GM23338 (cell line): Measurements from ENCODE around the gene NAPSA. TPM values are rescaled to one million over a fixed set of nuclear protein-coding genes. Genes with fewer than 3 reads are reported as not detected.

Source experiments
- ATAC-seq: fragments of 200-7000 bp; cut with Tn5 transposase; 3 replicates; pipeline ENCODE4 v1.9.1; 2020
- DNase-seq: peaks from one replicate; pipeline ENCODE4 v3.0.0-alpha.2; 2015; ENCODE audit warnings: low spot score
- H2AFZ ChIP-seq: fragments of 200-600 bp; sonication (generic); 2 replicates; pipeline ENCODE4 v1.8.0; 2016; ENCODE audit warnings: antibody characterized with exemption, mild to moderate bottlenecking, moderate library complexity
- H3F3A ChIP-seq: fragments of 200-600 bp; sonication (generic); replicated peaks from 2 replicates; pipeline ENCODE4 v1.8.0; 2017; ENCODE audit warnings: antibody characterized with exemption, mixed run types, low read depth
- H3K27ac ChIP-seq: fragments of 200-600 bp; sonication (generic); 2 replicates; pipeline ENCODE4 v1.6.1; 2016; ENCODE audit warnings: low read depth
- H3K27me3 ChIP-seq: fragments of 200-600 bp; sonication (generic); 2 replicates; pipeline ENCODE4 v1.8.0; 2016; ENCODE audit warnings: mild to moderate bottlenecking, mixed run types, moderate library complexity; ENCODE audit not compliant: insufficient read depth
- H3K36me3 ChIP-seq: fragments of 200-600 bp; sonication (generic); 2 replicates; pipeline ENCODE4 v1.8.0; 2016; ENCODE audit warnings: mild to moderate bottlenecking; ENCODE audit not compliant: insufficient read depth
- H3K4me1 ChIP-seq: fragments of 200-600 bp; sonication (generic); 2 replicates; pipeline ENCODE4 v1.8.0; 2016; ENCODE audit warnings: mild to moderate bottlenecking, moderate library complexity; ENCODE audit not compliant: insufficient read depth
- H3K4me2 ChIP-seq: fragments of 200-600 bp; sonication (generic); 2 replicates; pipeline ENCODE4 v1.7.1; 2017; ENCODE audit warnings: mixed run types
- H3K4me3 ChIP-seq: fragments of 200-600 bp; sonication (generic); 2 replicates; pipeline ENCODE4 v1.6.1; 2016; ENCODE audit warnings: mixed run types
- H3K79me2 ChIP-seq: fragments of 200-600 bp; sonication (generic); replicated peaks from 2 replicates; pipeline ENCODE4 v1.8.0; 2017; ENCODE audit warnings: mild to moderate bottlenecking; ENCODE audit not compliant: insufficient read depth
- H3K9me2 ChIP-seq: fragments of 200-600 bp; sonication (generic); 2 replicates; pipeline ENCODE4 v1.8.0; 2017; ENCODE audit not compliant: insufficient read depth
- H4K20me1 ChIP-seq: fragments of 200-600 bp; sonication (generic); replicated peaks from 2 replicates; pipeline ENCODE4 v1.8.0; 2017; ENCODE audit warnings: mild to moderate bottlenecking; ENCODE audit not compliant: insufficient read depth
- H3K27ac Mint-ChIP-seq: 2 replicates; pipeline ENCODE4 v1.8.0; 2020; ENCODE audit warnings: inconsistent platforms, mild to moderate bottlenecking, moderate library complexity, mixed read lengths
- H3K27me3 Mint-ChIP-seq: 3 replicates; pipeline ENCODE4 v1.8.0; 2022; ENCODE audit warnings: low read depth, mild to moderate bottlenecking, moderate library complexity, mixed read lengths, inconsistent platforms; ENCODE audit not compliant: insufficient read depth, poor library complexity
- H3K36me3 Mint-ChIP-seq: 3 replicates; pipeline ENCODE4 v1.8.0; 2021; ENCODE audit warnings: low read depth, mild to moderate bottlenecking, inconsistent platforms, moderate library complexity, mixed read lengths
- H3K4me1 Mint-ChIP-seq: 3 replicates; pipeline ENCODE4 v1.8.0; 2020; ENCODE audit warnings: mild to moderate bottlenecking, inconsistent platforms, mixed read lengths
- H3K4me3 Mint-ChIP-seq: 3 replicates; pipeline ENCODE4 v1.8.0; 2021; ENCODE audit warnings: moderate library complexity, mild to moderate bottlenecking, inconsistent platforms, mixed read lengths
- H3K9me3 Mint-ChIP-seq: 3 replicates; pipeline ENCODE4 v1.8.0; 2020; ENCODE audit warnings: moderate library complexity, mild to moderate bottlenecking, inconsistent platforms, mixed read lengths
- CREB1 ChIP-seq: fragments of 250-450 bp; sonication (Bioruptor Pico); IDR thresholded peaks from 2 replicates; pipeline ENCODE4 v1.5.0; 2020; ENCODE audit warnings: low read depth, mild to moderate bottlenecking, moderate library complexity
- CTCF ChIP-seq, 2 experiments: fragments of 200-600 bp in 1 of 2; sonication (generic) in 1 of 2; conservative IDR thresholded peaks; 2 replicates each; pipeline versions ENCODE4 v1.5.1 to v1.6.1; 2016 to 2017; ENCODE audit warnings: antibody characterized with exemption in 2 of 2, low read depth in 2 of 2, mild to moderate bottlenecking in 2 of 2, moderate library complexity in 1 of 2
- EZH2 ChIP-seq: fragments of 200-600 bp; sonication (generic); IDR thresholded peaks from one replicate; pipeline ENCODE4 v1.8.0; 2017; ENCODE audit warnings: antibody characterized with exemption, mild to moderate bottlenecking, low read depth; ENCODE audit not compliant: unreplicated experiment
- EZH2phosphoT487 ChIP-seq: fragments of 200-600 bp; sonication (generic); IDR thresholded peaks from one replicate; pipeline ENCODE4 v1.8.1; 2018; ENCODE audit warnings: antibody characterized with exemption; ENCODE audit not compliant: unreplicated experiment
- JUNB ChIP-seq: IDR thresholded peaks from one replicate; pipeline ENCODE4 v1.6.1; 2016; ENCODE audit warnings: antibody characterized with exemption; ENCODE audit not compliant: unreplicated experiment
- NANOG ChIP-seq: IDR thresholded peaks from 2 replicates; pipeline ENCODE4 v1.6.1; 2016; ENCODE audit warnings: antibody characterized with exemption, borderline replicate concordance
- POLR2AphosphoS5 ChIP-seq: IDR thresholded peaks from 2 replicates; pipeline ENCODE4 v1.6.1; 2016; ENCODE audit warnings: antibody characterized with exemption, low read depth
- STAT1 ChIP-seq: IDR thresholded peaks from one replicate; pipeline ENCODE4 v1.6.1; 2016; ENCODE audit warnings: antibody characterized with exemption; ENCODE audit not compliant: unreplicated experiment
- ZNF114 ChIP-seq: fragments of 250-450 bp; sonication (Bioruptor Pico); IDR thresholded peaks from 2 replicates; pipeline ENCODE4 v1.5.0; 2020; ENCODE audit warnings: mild to moderate bottlenecking, moderate library complexity
- ZNF331 ChIP-seq: fragments of 250-450 bp; sonication (Bioruptor Pico); IDR thresholded peaks from 2 replicates; pipeline ENCODE4 v1.5.0; 2020; ENCODE audit warnings: low read depth, mild to moderate bottlenecking, moderate library complexity
- ZNF462 ChIP-seq: fragments of 250-450 bp; sonication (Bioruptor Pico); IDR thresholded peaks from 2 replicates; pipeline ENCODE4 v1.5.0; 2020; ENCODE audit warnings: mild to moderate bottlenecking, moderate library complexity
- polyA plus RNA-seq: library from polyadenylated mRNA; unstranded; fragments of >200 nt; fragmentation: Nextera tagmentation; extraction: Ambion mirVana; gene quantifications from 2 replicates; pipeline ENCODE4 v1.2.1, GENCODE V29; 2016
- total RNA-seq: library from RNA; depleted of rRNA; stranded (reverse); fragments of >200 nt; shearing (Covaris generic); gene quantifications from 2 replicates; pipeline ENCODE4 v1.2.3, GENCODE V29; 2014
- TF ChIP-seq, protein P1 (sequence below): IDR thresholded peaks from 2 replicates; pipeline ENCODE4 v1.6.1; 2016; ENCODE audit warnings: antibody characterized with exemption
- TF ChIP-seq, protein P2 (sequence below): IDR thresholded peaks from one replicate; pipeline ENCODE4 v1.6.1; 2018; ENCODE audit warnings: antibody characterized with exemption; ENCODE audit not compliant: unreplicated experiment

The NAPSA gene
- total and polyA plus RNA-seq, 2 experiments from 2014 or later = 0.14 to 0.99 TPM

DNA sequence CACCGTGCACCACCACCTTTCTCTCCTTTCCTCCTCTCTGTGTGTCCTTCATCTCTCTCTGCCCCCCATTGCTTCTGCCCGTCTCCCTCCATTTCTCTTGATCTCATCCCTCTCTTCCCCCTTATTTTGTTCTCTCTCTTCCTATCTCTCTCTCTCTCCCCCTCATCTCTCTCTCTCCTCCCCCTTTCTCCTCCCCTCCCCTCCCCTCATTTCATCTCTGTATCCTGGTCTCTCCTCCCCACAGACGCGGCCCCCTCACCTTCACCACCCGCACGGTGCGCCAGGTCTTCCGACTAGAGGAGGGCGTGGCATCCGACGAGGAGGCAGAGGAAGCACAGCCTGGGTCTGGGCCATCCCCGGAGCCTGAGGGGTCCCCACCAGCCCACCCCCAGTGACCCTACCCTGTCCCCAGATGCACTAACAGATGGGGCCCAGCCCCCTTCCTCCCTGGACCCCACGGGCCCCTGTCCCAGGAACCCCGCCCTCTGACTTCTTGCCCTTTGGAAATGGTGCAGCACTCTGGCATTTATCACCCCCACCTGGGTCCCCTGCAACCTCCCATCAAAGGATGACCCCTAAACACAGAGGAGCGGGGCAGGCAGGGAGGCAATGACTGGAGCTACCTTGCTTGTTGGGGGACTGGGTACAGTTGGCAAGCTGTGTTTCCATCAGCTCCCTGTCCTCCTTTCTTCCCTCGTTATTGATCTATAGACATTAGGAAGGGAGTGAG lies 55.9 kb downstream of the NAPSA start:
- H3K9me2 ChIP-seq = no peaks in the 10 kb centered on the region
- peaks cover 17% of the 10 kb centered on the region for H3K27me3 ChIP-seq
- H3K79me2 ChIP-seq = no peaks in the 10 kb centered on the region
- no peak overlapping the region for H3K27ac ChIP-seq
- no peak for DNase-seq
- H3K36me3 ChIP-seq = peaks cover 6% of the 10 kb centered on the region; the same call in 1 of the 2 replicates
- no peaks in the 10 kb centered on the region for H4K20me1 ChIP-seq
- H3K4me2 ChIP-seq = no peak overlapping the region
- Mint-ChIP-seq H3K36me3 (peaks cover 36% of the 10 kb centered on the region), H3K9me3 (peaks cover 95% of the 10 kb centered on the region), H3K27me3 (peaks cover 6% of the 10 kb centered on the region), H3K27ac (no peak overlapping the region), H3K4me3 (no peak overlapping the region), H3K4me1 (no peaks in the 10 kb centered on the region)
- no peak for ATAC-seq
- H2AFZ ChIP-seq = no peak overlapping the region
- H3K4me1 ChIP-seq = peaks cover 12% of the 10 kb centered on the region
- no peak overlapping the region for H3K4me3 ChIP-seq
- H3F3A ChIP-seq = peaks cover 20% of the 10 kb centered on the region
- TF ChIP-seq, protein P1, sequence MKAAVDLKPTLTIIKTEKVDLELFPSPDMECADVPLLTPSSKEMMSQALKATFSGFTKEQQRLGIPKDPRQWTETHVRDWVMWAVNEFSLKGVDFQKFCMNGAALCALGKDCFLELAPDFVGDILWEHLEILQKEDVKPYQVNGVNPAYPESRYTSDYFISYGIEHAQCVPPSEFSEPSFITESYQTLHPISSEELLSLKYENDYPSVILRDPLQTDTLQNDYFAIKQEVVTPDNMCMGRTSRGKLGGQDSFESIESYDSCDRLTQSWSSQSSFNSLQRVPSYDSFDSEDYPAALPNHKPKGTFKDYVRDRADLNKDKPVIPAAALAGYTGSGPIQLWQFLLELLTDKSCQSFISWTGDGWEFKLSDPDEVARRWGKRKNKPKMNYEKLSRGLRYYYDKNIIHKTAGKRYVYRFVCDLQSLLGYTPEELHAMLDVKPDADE = no peak
- TF ChIP-seq POLR2AphosphoS5 (no peak), EZH2phosphoT487 (no peak), ZNF462 (CRISPR knock-in tag) (no peak), ZNF331 (CRISPR knock-in tag) (no peak), CTCF (conservative IDR thresholded peaks at IDR 0.05; ENCODE audit: low read depth in 2 of 2) (no peak), CREB1 (CRISPR knock-in tag) (no peak), STAT1 (no peak), EZH2 (no peak), ZNF114 (CRISPR knock-in tag) (no peak), NANOG (no peak), JUNB (no peak)
- TF ChIP-seq, protein P2, sequence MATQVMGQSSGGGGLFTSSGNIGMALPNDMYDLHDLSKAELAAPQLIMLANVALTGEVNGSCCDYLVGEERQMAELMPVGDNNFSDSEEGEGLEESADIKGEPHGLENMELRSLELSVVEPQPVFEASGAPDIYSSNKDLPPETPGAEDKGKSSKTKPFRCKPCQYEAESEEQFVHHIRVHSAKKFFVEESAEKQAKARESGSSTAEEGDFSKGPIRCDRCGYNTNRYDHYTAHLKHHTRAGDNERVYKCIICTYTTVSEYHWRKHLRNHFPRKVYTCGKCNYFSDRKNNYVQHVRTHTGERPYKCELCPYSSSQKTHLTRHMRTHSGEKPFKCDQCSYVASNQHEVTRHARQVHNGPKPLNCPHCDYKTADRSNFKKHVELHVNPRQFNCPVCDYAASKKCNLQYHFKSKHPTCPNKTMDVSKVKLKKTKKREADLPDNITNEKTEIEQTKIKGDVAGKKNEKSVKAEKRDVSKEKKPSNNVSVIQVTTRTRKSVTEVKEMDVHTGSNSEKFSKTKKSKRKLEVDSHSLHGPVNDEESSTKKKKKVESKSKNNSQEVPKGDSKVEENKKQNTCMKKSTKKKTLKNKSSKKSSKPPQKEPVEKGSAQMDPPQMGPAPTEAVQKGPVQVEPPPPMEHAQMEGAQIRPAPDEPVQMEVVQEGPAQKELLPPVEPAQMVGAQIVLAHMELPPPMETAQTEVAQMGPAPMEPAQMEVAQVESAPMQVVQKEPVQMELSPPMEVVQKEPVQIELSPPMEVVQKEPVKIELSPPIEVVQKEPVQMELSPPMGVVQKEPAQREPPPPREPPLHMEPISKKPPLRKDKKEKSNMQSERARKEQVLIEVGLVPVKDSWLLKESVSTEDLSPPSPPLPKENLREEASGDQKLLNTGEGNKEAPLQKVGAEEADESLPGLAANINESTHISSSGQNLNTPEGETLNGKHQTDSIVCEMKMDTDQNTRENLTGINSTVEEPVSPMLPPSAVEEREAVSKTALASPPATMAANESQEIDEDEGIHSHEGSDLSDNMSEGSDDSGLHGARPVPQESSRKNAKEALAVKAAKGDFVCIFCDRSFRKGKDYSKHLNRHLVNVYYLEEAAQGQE = no peak
